Skeletal muscle tissue (tissue), 4 donors: ENCODE results near the gene HSPB9. TPM values are rescaled to one million over a fixed set of nuclear protein-coding genes. Genes with fewer than 3 reads are reported as not detected.

Source experiments
- H3K27ac ChIP-seq: one replicate; pipeline ENCODE4 v1.7.0; 2013; ENCODE audit warnings: mild to moderate bottlenecking, low read depth, low read length, inconsistent platforms
- H3K27me3 ChIP-seq, 3 donors: one replicate each; pipeline ENCODE4 v1.7.0; 2013; ENCODE audit warnings: low read length in 3 of 3; ENCODE audit not compliant: control insufficient read depth in 3 of 3, insufficient read depth in 3 of 3
- H3K36me3 ChIP-seq, 3 donors: one replicate each; pipeline ENCODE4 v1.7.0; 2013; ENCODE audit warnings: low read length in 3 of 3; ENCODE audit not compliant: control insufficient read depth in 3 of 3, insufficient read depth in 3 of 3
- H3K4me1 ChIP-seq, 3 donors: one replicate each; pipeline ENCODE4 v1.7.0; 2013; ENCODE audit warnings: low read length in 3 of 3, mild to moderate bottlenecking in 3 of 3; ENCODE audit not compliant: control insufficient read depth in 3 of 3, insufficient read depth in 3 of 3
- H3K4me3 ChIP-seq, 3 donors: one replicate each; pipeline ENCODE4 v1.7.0; 2013; ENCODE audit warnings: low read length in 3 of 3
- H3K9ac ChIP-seq, 3 donors: one replicate each; pipeline ENCODE4 v1.7.0; 2013; ENCODE audit warnings: low read length in 3 of 3, mild to moderate bottlenecking in 3 of 3, moderate library complexity in 2 of 3, low read depth in 1 of 3
- H3K9me3 ChIP-seq, 3 donors: one replicate each; pipeline ENCODE4 v1.7.0; 2013; ENCODE audit warnings: low read length in 3 of 3; ENCODE audit not compliant: control insufficient read depth in 3 of 3
- total RNA-seq: library from RNA; depleted of rRNA; stranded (reverse); fragments of >200 nt; gene quantifications from one replicate; pipeline ENCODE4 v1.2.3, GENCODE V29; 2014
- donor health status: Osteomylitis.

HSPB9 gene
- total RNA-seq, 1 donor from 2014 or later: not detected

DNA sequence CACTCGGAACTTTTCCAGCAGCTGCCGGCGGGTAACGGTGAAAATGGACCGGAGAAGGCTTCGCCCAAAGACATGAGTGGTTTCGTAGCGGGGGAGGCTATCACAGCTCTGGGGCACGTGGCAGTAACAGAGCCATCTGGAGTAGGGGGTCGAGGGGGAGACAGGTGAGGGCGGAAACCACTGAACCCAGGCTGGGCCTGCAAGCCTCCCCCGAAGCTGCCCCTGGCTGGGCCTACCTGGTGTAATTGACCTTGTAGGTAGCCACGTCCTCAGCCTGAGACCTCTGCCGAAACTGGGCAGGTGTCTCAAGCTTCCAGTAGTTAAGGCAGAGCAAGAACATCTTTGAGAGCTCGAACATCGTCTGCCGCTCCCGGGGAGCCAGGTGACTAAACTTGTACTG lies 3.3 kb upstream of the HSPB9 start:
- Histone ChIP-seq H3K27ac (no peak overlapping the region), H3K27me3 (no peaks in the 10 kb centered on the region), H3K4me3 (no peak overlapping the region), H3K4me1 (peaks cover 19 to 29% (median 22%) of the 10 kb centered on the region in 3 donors), H3K36me3 (peaks cover 34 to 44% (median 39%) of the 10 kb centered on the region in 3 donors), H3K9ac (peak overlapping the region in 1 of 3 donors; percentile 25), H3K9me3 (no peaks in the 10 kb centered on the region)

DNA sequence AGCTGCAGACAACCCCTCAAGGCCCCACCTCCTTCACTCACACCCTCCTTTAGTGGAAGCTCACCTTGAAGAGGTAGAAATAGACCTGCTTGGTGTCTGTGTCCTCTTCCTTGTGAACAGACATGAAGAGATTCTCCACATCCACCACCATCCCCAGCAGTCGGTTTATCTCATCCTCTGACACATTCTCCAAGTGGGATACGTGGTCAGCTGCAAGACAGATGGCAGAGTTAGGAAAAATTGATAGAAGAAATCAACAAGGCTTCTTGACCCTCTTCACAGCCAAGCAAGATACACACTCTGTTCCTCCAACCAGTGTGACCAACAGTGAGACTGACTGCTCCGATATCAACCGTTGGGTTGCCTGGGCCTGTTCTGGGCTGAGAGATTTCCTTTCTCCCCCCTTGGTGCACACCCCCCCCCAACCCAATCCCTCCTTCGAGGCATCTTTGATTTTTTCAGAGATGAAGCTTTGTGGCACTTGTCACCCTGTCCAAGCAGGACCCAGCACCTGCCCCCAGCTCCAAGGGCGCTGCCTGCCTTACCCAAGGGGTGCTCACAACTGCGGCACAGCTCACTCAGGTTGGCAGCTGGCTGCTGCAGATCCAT lies 2.3 kb upstream of the HSPB9 start:
- H3K4me3 ChIP-seq: peak overlapping the region; percentile 59 to 71 (median 66)
- no peak overlapping the region for H3K27ac ChIP-seq
- peaks cover 33 to 40% (median 37%) of the 10 kb centered on the region in 3 donors for H3K36me3 ChIP-seq
- no peaks in the 10 kb centered on the region for H3K27me3 ChIP-seq
- H3K4me1 ChIP-seq: peaks cover 19 to 29% (median 22%) of the 10 kb centered on the region in 3 donors
- H3K9me3 ChIP-seq: no peaks in the 10 kb centered on the region
- peak overlapping the region; percentile 23 to 54 (median 27) for H3K9ac ChIP-seq

DNA sequence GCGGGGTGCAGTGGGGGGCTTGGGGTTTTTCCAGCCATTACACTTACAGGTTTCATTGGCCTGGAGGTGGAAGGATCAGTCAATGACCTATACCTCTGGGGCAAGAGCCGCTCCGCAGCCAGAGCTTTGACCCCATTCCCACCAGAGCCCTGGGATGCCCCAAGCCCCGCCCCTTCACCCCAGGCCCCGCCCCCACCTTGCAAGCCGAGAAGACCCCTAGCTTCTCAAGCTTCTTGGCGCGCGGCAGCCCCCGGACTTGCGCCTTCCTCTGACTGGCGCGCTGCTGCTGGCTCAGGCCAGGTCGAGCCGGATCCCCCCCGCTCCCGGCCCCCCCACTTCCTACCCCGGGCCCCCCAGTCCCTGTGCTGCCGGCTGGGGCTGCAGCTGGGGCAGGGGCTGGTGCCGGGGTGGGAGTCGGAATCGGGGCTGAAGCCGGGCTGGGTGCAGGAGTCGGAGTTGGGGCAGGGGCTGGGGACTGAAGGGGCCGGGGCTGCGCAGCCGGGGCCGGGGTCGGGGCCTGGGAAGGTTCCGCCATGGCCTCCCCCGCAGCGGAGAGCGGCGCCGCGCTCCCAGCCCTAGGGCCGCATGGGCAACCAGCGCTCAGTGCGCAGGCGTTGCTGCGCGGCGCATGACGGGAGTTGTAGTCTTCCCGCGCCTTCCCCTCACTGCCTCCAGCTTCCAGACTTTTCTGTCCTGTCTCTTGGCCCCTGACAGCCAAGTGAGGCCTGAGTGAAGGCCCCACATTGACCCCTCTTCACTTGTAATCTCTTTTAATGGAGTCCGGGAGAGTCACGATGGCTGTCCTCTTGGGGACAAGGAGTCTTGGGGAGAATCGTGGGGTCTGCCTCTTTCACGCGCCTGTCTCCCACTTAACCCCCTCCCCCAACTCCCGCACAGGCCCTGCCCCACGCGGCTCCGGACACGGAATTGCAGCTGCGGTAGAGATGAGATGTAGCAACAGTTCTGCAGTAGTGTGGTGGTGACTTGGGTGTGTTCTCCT lies 1.5 kb upstream of the HSPB9 start, which contains the start of gene KAT2A:
KAT2A (minus strand) TSS at position 598 of the 1,000 bp plus-strand sequence; CDS start at position 535, 63 bp downstream.
- peaks cover 19 to 29% (median 22%) of the 10 kb centered on the region in 3 donors for H3K4me1 ChIP-seq
- peak within 1 kb of the TSS; percentile 59 to 71 (median 66) for H3K4me3 ChIP-seq
- H3K9ac ChIP-seq: peak within 1 kb of the TSS; percentile 54 to 68 (median 65)
- no peaks in the 10 kb centered on the region for H3K9me3 ChIP-seq
- H3K27me3 ChIP-seq: no peaks in the 10 kb centered on the region
- peaks cover 33 to 43% (median 36%) of the 10 kb centered on the region in 3 donors for H3K36me3 ChIP-seq
- H3K27ac ChIP-seq: peak within 1 kb of the TSS; percentile 33

DNA sequence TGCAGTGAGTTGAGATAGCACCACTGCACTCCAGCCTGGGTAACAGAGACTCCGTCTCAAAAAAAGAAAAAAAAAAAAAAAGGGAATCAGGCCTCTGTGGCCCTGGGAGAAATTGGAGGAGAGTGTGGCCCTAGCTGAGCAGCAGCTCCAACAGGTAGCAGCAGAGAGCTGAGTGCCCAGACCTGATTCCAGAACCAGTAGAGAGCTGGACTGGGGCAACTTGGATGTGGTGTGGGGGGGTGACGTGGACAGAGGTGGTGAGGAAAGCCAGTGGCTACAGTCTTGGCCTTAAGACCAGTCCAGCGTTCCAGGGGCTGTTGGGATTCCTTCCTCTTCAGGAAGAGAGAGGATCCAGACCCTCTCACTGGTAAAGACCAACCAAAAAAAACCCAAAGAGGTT lies 1.7 kb downstream of the HSPB9 start:
- Histone ChIP-seq H3K36me3 (peaks cover 39 to 47% (median 40%) of the 10 kb centered on the region in 3 donors), H3K9ac (no peak overlapping the region), H3K4me1 (peaks cover 22 to 34% (median 26%) of the 10 kb centered on the region in 3 donors), H3K4me3 (no peak overlapping the region), H3K27ac (no peak overlapping the region), H3K27me3 (no peaks in the 10 kb centered on the region), H3K9me3 (no peaks in the 10 kb centered on the region)

DNA sequence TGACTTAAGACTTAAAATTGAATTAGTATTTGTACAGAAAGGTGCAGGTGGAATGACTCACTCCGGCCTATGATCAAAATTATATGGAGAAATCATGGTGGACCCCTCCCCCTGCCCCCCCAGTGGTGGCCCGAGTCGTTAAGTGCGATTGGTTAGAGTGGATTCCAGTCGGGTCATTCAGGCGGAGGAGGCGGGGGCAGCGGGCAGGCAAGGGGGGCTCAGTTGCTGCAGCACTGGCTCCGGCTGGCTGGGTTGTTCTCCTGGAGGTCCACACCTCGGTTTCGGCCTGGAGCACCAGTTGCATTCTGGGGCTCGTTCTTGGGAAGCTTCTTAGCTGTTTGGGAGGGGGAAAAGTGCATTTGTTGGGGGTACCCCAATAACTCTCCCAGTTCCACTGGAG lies 3.0 kb downstream of the HSPB9 start:
- no peaks in the 10 kb centered on the region for H3K27me3 ChIP-seq
- H3K36me3 ChIP-seq: peaks cover 50 to 51% (median 50%) of the 10 kb centered on the region in 3 donors
- H3K4me1 ChIP-seq: peaks cover 27 to 39% (median 32%) of the 10 kb centered on the region in 3 donors
- H3K9me3 ChIP-seq: no peaks in the 10 kb centered on the region
- H3K4me3 ChIP-seq: no peak overlapping the region
- H3K27ac ChIP-seq: no peak overlapping the region
- no peak overlapping the region for H3K9ac ChIP-seq

DNA sequence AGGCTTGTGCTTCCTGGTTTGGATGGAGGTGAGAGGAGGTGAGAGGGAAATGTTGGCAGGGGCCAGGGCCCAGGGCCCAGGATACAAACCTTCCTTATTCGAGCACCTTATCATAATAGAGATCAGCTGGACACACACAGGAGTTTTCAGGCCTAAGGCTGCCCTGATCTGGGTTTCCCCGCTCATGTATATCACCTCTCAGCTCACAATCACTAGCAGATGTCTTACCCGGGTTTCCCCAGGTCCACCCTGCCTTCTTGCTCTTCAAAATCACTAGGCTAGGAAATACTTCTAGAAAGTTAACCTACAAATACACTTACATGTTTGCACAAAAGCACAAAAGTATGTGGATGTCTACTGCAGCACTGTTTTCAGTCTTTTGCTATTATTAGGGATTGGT lies 4.2 kb downstream of the HSPB9 start:
- H3K36me3 ChIP-seq: peaks cover 50 to 51% (median 50%) of the 10 kb centered on the region in 3 donors

DNA sequence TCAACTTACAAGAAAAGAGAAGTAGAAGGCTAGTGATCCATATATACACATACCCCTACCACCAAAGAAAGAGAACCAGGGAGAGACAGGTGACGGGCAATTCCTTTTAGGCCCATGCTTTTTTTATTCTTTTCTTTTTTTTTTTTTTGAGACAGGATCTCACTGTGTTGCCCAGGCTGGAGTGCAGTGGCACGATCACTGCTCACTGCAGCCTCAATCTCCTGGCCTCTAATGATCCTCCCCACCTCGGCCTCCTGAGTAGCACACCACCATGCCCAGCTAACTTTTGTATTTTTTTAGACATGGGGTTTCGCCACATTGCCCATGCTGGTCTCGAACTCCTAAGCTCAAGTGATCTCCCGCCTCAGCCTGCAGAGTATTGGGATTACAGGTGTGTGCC lies 4.8 kb downstream of the HSPB9 start:
- Histone ChIP-seq H3K27me3 (no peaks in the 10 kb centered on the region), H3K27ac (no peak overlapping the region), H3K4me3 (no peak overlapping the region), H3K9me3 (no peaks in the 10 kb centered on the region), H3K9ac (no peak overlapping the region), H3K36me3 (peaks cover 50 to 51% (median 50%) of the 10 kb centered on the region in 3 donors), H3K4me1 (peaks cover 34 to 46% (median 40%) of the 10 kb centered on the region in 3 donors)

More for the DNA sequence above, 4.2 kb downstream of the HSPB9 start:
- H3K4me3 ChIP-seq: no peak overlapping the region
- no peak overlapping the region for H3K9ac ChIP-seq
- H3K27ac ChIP-seq: no peak overlapping the region
- H3K4me1 ChIP-seq: peaks cover 32 to 44% (median 38%) of the 10 kb centered on the region in 3 donors
- H3K9me3 ChIP-seq: no peaks in the 10 kb centered on the region
- no peaks in the 10 kb centered on the region for H3K27me3 ChIP-seq

DNA sequence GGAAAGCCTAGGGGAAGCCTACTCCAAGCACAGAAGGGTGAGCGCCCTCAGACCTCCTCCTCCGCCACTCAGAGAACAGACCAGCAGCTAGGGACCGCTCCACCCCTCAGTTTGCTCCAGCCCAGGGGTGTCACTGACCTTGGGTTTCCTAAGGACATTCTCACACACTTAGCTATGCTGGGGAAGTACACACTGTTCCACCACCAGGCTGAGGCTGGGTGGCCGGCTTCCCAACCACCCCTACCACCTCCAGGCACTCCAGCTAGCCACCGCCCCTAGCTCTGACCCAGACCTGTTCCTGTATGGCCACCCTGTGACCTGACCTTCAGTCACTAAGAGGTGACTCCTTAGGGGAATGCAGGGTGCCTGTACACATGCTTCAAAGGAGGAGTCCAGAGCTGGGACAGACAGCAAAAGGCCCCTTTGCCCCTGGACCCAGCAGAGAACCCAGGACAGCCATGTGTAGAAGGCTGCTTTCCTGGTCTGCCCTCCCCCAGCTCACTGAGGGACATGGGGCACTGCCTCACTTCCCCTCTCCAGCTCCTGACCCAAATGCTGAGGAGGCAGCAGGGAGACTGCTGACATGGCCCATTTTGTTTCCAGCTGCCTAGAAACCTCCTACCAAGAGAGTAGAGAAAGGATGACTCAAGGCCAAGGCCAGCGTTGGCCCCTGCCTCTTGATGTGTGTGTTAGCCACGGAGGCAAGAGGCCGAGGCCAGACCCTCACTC lies 6.7 kb downstream of the HSPB9 start:
- peaks cover 46 to 59% (median 58%) of the 10 kb centered on the region in 3 donors for H3K4me1 ChIP-seq
- peak overlapping the region; percentile 74 for H3K27ac ChIP-seq
- no peaks in the 10 kb centered on the region for H3K9me3 ChIP-seq

DNA sequence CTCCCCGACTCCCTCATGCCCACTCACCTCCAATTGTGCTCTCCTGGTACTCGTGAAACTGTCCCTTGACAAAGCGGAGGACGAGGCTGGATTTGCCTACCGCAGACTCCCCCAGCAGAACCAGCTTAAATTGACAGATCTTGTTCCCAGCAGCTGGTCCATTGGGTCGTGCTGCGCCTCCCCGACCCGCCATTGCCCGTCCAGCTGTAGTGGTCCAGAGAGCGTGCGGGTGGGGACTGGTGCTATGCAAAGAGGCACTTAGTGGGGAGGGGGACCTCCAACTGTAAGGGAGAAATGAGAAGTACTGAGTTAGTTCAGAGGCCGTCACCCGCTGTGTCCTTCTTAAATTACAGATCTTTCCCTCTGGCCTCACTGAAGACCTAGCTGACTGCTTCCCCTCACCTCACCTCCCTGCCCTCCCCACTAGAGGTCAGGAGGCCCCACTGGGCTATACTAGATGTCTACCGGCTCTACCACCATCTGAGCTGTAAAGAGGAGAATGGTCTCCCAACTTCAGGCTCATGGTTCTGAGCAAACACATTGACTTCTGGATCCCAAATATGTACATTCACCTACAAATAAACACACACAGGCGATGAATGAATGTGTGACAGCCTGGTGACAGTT lies 7.8 kb downstream of the HSPB9 start:
- H3K4me3 ChIP-seq: no peak overlapping the region
- H3K9me3 ChIP-seq: no peaks in the 10 kb centered on the region
- no peaks in the 10 kb centered on the region for H3K27me3 ChIP-seq
- H3K9ac ChIP-seq: peak overlapping the region in 1 of 3 donors; percentile 33
- H3K27ac ChIP-seq: peak overlapping the region; percentile 74
- H3K36me3 ChIP-seq: peaks cover 45 to 47% (median 46%) of the 10 kb centered on the region in 3 donors
- peaks cover 46 to 70% (median 69%) of the 10 kb centered on the region in 3 donors for H3K4me1 ChIP-seq

More for the DNA sequence above, 6.7 kb downstream of the HSPB9 start:
- Histone ChIP-seq H3K27me3 (no peaks in the 10 kb centered on the region), H3K9ac (peak overlapping the region; percentile 15 to 62 (median 58)), H3K4me3 (peak overlapping the region in 1 of 3 donors; percentile 13), H3K36me3 (peaks cover 50 to 51% (median 50%) of the 10 kb centered on the region in 3 donors)
